GM19238 (cell line): ENCODE measurements around the gene UXS1.

Experiments used
- DNase-seq: peaks from one replicate; pipeline ENCODE4 v3.0.0; 2011; ENCODE audit warnings: low spot score; ENCODE audit not compliant: insufficient read length

Gene UXS1

DNA sequence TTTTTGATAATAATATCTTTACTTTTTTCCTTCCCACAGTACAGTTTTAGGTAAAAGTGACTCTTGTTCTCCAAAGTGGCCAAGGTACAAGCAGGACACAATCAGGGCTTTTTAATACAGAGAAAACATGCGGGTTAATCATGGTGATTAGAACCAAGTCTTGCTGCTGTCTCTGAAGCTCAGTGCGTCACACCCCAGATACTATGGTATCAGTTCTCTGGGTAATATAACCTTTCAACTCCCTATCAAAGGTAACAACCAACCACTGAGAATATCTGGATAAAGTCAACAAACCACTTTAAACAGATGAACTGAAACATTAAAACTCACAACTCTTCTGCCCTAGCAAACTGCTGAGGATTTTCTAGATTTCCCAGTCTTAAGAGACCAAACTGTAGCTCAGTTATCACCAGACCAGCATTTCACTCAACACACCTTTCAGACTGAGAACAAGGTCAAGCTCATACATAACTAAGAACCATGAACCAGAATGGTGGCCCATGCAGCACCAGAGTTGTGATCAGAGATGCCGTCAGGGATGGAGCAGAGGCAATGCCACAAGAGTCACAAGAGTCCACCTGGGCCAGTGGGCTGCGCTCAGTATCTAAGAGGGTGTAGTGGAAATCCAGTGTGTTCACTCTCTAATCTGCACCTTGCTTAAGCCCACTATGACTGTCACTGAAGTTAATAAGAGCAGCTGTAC, 103.0 kb downstream of the UXS1 start:
- DNase-seq: no peak

DNA sequence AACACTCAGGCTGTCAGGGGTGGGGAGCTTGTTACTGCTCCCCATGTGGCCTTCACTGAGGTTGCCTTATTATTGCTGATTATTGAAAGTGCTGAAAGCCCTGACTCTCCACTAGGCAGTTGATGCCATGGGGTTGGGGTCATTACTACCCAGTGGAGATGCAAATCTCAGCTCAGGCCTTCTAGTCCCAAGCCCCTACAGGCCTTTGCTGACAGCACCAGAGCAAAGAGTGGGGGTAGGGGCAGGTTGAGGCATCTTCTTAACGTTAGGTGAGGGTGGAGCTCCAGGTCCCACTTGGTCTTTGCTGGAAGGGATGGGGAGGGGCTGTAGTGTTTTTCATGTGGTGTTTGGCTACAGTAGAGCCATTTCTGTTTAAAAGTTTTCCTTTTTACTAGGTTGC, 104.5 kb downstream of the UXS1 start:
- no peak for DNase-seq

DNA sequence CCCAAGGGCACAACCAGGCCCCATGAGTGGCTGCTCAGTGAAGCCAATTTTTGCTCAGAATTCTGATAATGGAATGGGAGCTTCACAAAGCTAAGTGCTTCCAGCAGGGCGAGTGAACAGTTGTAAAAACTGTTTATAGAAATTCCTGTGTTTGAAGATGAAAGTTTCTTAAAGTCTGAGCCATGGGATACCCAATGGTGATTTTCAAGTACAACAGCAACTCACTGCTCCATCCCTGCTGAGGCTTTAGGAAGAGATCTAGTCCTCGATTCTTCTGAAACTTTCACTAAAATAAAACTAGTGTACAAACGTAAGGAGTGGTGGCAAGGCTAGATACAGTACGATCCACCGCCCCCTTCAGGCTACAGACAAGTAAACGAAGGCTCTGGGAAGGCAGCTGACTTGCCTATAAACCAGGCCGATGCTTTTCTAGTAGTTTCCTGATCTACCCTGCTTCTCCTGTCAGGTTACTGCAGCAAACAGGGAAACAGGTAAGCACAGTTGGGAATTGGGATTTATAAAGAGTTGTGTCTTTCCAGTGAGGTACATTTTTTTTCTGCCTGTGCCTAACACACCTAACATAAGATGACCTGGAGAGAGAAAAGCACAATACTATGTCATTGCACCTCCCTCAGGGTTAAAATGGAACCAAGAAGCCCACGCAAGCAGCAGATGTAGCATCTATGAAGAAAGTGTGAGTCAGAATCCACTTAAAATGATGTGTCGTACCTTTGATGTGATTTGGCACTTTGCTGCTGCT, 108.7 kb downstream of the UXS1 start:
- no peak for DNase-seq

DNA sequence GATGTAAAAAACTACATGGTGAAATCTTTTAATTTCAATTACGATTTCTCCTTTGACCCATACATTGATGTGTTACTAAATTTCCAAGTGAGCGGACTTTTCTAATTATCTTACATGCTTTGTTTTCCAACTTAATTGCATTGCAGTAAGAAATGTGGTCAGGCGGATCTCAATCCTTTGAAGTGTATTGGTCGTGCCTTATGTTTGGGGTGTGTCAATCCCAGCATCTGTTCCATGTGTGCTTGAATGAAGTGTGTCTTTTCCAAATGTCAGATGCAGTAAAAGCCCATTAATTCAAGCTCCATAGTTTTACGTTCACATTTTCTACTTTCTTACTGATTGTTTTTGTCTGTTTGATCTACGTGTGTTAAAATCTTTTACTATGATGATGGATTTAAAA, 113.1 kb downstream of the UXS1 start:
- DNase-seq: no peak

- no peak for DNase-seq
Measured at GRCh38 chr2:106078096-106078495, 116.0 kb downstream of the UXS1 start.

DNA sequence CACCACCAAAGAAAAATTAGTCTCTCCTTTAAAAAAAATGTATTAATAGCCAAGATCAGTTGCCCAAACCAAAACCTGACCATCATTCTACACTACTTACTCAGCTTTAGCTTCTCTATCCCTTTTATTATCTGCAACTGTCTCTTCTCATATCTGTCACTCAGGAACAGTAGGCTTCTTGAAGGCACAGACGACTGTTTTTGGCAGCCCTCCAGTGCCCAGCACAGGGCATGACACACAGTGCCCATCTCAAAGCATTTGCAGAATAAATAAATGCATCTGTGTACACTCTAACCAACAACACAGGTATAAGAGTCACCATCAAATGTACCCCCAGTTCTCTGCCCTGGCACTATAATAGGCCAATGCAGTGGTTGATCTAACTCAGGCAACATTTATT, 117.2 kb downstream of the UXS1 start:
- DNase-seq: no peak

- DNase-seq: no peak
Measured at GRCh38 chr2:106075048-106075447, 119.1 kb downstream of the UXS1 start.

DNA sequence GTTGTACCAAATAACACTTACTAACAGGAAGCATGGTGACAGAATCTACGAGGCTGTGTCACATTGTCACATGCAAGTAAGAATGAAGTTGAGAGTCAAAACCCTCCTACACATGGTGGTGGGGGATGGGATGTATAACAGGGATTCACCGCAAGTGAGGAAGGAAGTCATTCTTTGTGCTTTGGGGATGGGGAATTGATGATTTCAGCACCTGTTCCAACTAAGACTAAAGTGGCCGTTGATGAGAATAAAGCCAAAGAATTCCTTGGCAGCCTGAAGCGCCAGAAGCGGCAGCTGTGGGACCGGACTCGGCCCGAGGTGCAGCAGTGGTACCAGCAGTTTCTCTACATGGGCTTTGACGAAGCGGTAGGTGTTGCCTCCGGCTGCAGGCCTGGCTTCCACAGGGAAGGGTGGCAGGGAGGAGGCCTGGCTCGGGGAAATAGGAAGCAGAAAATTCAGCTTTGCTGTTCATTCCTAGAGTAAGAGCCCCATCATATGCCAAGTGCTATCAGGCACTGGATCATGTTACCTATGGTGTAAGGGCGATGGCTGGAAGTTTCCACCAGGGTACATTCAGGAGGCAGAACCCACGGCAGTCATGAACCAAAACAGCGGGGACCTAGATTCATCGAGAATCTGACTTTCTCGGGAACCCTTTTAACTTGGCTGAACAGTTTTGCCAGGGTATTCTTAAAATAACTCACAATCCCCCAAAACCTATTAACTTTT, 120.3 kb downstream of the UXS1 start:
- DNase-seq: no peak

GRCh38 chr2:106070181-106070580, 123.9 kb downstream of the UXS1 start:
- no peak for DNase-seq

GRCh38 chr2:106068451-106068850, 125.7 kb downstream of the UXS1 start:
- DNase-seq: no peak

GRCh38 chr2:106065983-106066820, 127.9 kb downstream of the UXS1 start:
- DNase-seq: no peak

- DNase-seq: no peak
Measured at GRCh38 chr2:106065268-106065982, 128.7 kb downstream of the UXS1 start.

DNA sequence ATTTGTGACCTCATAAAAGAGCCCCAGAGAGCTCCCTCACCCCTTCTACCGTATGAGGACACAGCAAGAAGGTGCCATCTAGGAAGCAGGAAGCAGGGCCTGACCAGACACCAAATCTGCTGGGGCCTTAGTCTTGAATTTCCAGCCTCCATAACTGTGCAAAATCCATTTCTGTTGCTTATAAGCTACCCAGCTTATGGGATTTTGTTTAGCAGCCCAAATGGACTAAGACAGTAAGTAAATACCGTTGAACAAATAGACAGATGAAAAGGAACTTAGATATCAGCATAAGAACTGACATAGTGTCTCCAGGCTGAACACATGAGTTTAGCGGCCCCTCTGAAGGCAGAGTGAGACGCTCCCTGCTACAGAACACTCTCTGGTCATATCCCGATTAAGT, 130.9 kb downstream of the UXS1 start:
- no peak for DNase-seq

DNA sequence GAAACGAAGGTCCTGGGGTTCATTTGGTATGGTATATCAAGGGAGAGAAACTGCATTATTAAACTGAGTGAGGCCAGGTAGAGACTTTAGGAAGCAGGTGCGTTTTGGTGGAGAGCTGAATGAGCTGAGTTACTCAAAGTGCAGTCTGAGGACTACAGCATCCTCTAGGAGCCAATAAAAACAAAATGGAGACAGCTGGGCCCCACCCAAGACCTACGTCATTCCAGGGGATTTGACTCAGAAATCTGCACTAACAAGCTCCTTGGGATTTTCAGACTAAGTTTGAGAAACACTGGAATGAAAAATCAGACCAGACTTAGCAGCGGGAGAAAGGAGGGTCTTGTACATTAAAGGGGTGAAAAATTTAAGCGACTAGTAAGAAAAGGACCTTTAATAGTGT, 131.5 kb downstream of the UXS1 start:
- no peak for DNase-seq

- DNase-seq: no peak
Measured at GRCh38 chr2:106061611-106062349, 132.3 kb downstream of the UXS1 start.

GRCh38 chr2:106059416-106060065, 134.6 kb downstream of the UXS1 start:
- no peak for DNase-seq

GRCh38 chr2:106058469-106059137, 135.5 kb downstream of the UXS1 start:
- DNase-seq: no peak

DNA sequence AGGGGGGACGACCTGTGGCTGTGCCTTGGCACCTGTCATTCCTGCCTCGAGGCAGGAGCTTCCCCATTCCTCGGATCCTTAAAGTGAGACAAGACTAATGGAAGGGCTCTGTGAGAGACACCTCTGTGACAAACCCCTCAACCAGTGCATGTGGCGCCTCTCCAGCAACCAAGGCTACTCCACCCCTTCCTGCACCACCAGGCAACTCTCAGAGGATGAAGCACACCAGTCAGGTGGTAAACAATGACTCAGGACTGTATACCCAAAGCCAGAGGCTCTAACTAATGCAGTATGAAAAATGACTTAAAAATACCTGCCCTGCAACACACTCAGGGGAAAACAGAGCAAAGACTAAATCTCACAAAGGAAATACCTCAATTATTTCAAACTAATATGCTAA, 136.9 kb downstream of the UXS1 start:
- DNase-seq: no peak
